ENCODE measurements around the gene PIP4K2B.

- no peak for TF ChIP-seq CTCF (IDR thresholded peaks at IDR 0.05)
- TF ChIP-seq POLR2A (IDR thresholded peaks at IDR 0.05): no peak
These were observed 49.2 kb upstream of the PIP4K2B start for GRCh38 chr17:38848557-38848891.
